Panc1 (cell line): ENCODE measurements around the gene CANT1.

ENCODE experiments used
- CTCF ChIP-seq: fragments of 450-650 bp; IDR thresholded peaks from 2 replicates; pipeline ENCODE4 v1.5.1; 2017; ENCODE audit warnings: mild to moderate bottlenecking
- POLR2AphosphoS5 ChIP-seq: IDR thresholded peaks from 2 replicates; pipeline ENCODE4 v1.6.1; 2012; ENCODE audit warnings: mild to moderate bottlenecking, low read depth, low read length, moderate library complexity
- SIN3A ChIP-seq: IDR thresholded peaks from 2 replicates; pipeline ENCODE4 v1.6.1; 2012; ENCODE audit warnings: low read depth, mild to moderate bottlenecking, low read length, moderate library complexity, borderline replicate concordance; ENCODE audit not compliant: insufficient read depth

DNA sequence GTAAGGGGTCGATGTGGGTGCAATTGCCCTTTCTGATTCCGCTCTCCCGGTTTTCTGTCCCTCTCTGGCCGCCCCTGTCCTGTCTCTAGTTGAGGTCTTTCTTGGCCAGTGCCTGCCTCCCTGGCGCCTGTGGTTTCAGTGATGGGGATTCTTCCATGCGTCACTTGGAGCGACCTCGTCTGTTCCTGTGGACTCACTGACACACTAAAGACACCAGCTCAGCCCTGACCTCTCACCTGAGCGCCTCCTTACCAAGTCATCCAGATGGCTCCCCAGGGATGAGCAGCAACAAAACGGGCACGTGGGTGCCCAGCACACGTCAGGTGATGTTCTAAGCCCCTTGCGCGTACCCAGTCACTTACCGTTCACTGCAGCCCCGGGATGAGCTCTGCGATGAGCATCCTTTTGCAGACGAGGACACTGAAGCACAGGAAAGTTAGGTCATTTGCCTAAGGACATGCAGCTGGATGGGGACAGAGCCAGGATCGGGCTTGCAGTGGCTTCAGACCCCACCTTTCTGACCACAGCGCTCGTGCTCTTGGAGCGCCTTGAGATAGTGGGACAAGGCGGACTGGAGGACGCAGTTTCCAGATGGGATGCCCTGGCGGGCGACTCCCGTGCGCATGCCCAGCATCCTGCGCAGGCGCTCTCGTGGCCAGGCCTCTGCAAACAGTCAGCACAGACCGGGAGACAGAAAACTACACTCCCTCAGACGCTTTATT lies 18.4 kb downstream of the CANT1 start:
- TF ChIP-seq POLR2AphosphoS5 = no peak
- no peak for TF ChIP-seq CTCF
- no peak for TF ChIP-seq SIN3A
